Left ventricle myocardium superior (tissue), 1 donor: ENCODE data around the gene LRTM1. TPM values are rescaled to one million over a fixed set of nuclear protein-coding genes. Genes with fewer than 3 reads are reported as not detected.

Experiments used
- ATAC-seq: fragments of 200-7000 bp; cut with Tn5 transposase; one replicate; pipeline ENCODE4 v1.9.1; 2020; ENCODE audit warnings: mild to moderate bottlenecking, moderate library complexity
- DNase-seq: peaks from one replicate; pipeline ENCODE4 v3.0.0-alpha.2; 2020
- intact Hi-C: fragments of 100-400 bp; cut with micrococcal nuclease; formaldehyde crosslinking; loops from one replicate; pipeline ENCODE4 v1.11.0; 2022
- long read RNA-seq: library from polyadenylated mRNA; unstranded; transcript quantifications from one replicate; pipeline ENCODE4 v2.0.0, GENCODE V29; 2021
- total RNA-seq: library from RNA; stranded (reverse); fragmentation: NEBNext Ultra II Directional; extraction: Animal tissue kit (Norgen Biotek cat#: 25700); gene quantifications from one replicate; pipeline ENCODE4 v1.2.1, GENCODE V29; 2021
- donor health status: DM: no; HTN: yes; CAD: no; lungs with severe emphysema.

The LRTM1 gene
- total RNA-seq, result not detected
- long read RNA-seq, partial matches to known transcripts, result 0 of 1 reads
- long read RNA-seq, other reads (novel, unspliced or antisense), result 1 of 1 reads

DNA sequence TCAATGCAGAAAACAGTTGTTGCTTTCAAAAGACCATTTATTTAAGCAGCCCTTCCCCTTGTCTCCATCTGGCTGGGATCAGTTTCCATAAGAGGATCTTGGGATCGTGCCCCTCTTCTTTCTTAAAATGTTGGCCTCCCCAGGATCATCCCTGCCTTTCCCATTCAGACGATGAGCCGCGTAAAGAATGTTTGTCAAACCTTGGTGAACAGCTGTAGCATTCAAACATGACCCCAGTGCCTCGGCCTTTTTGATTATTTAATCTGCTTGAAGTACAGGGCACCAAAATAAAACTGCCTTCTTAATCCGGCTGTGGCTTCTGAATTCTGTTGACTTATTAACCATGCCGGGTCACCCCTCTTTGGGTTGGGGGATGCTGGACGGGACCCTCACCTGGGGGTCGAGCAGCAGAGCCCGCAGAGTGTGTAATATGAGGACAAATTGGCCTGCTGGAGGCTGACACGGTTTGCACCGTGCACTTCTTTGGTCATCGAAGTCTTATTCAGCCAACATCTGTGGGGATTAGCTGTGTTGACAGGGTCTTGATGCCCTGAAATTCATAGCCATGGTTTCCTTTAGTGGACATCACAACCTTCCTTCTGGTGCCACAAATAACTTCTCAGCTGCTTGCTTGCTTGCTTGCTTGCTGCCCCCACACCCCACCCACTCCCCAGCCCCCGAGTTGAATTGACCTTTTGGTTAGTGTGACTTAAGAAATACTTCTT lies at the start of gene LRTM1:
Gene LRTM1, minus strand, starts transcription at position 14 of the 725 bp plus-strand sequence. CDS start 148 bp downstream, outside the sequence.
- ATAC-seq, result no peak
- no peak for DNase-seq
- intact Hi-C loops, result no loop called here

DNA sequence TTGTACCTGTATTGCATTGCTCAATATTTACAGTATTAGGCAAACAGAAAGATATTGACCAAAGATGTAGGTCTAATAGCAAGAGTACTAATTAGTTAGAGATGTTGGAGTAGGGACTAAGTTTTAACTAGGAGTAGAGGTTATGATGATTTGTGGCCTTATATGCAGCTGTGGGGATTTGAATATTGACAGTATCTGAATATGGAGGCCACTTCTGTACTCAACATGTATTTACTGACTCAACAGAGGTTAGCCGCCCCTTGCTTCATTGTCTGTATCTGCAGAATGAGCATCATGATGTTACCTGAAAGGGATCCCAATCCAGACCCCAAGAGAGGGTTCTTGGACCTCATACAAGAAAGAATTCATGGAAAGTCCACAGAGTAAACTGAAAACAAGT lies 49.6 kb upstream of the LRTM1 start:
- DNase-seq, result no peak

DNA sequence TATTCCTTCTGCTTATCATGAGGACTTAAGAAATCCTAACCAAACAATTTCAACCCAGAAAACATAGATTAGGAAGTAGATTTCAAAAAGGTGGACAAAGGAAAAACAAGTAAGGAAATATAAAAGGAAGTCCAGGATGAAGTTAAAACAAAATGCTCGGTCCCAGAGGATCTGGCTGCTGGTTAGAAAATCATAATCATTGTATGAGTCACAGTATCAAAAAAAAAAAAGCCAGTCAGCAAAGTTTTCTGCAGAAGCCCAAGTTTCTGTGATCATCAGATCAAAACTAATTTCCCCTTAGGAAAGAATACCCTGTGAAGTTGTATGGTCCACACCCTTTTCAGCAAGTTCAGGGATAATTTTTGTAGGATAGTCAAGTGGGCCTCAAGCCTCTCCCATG lies 43.0 kb upstream of the LRTM1 start:
- DNase-seq, result no peak
- intact Hi-C loops, result no loop called here
- ATAC-seq, result no peak

More for the DNA sequence above, 49.6 kb upstream of the LRTM1 start:
- intact Hi-C loops, result no loop called here
- no peak for ATAC-seq

DNA sequence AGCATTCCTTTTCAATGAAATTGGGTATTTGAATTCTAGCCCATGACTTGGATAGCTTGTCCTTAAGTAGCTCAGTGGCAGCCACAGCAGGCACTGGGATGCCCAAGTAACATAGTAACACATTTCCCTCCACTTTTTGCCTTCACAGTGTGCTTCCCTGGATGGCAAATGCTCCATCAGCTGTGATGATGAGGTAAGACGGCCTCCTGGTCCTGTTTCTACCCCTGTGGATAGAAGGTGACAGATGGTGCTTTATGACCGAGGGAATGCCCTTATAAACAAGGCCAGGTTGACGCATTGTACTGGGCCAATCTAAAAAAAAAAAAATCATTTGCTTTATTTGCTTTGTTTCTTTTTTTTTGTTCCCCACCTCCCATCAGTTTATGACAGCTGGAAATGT lies 41.8 kb upstream of the LRTM1 start:
- intact Hi-C loops, result no loop called here
- ATAC-seq, result no peak

DNA sequence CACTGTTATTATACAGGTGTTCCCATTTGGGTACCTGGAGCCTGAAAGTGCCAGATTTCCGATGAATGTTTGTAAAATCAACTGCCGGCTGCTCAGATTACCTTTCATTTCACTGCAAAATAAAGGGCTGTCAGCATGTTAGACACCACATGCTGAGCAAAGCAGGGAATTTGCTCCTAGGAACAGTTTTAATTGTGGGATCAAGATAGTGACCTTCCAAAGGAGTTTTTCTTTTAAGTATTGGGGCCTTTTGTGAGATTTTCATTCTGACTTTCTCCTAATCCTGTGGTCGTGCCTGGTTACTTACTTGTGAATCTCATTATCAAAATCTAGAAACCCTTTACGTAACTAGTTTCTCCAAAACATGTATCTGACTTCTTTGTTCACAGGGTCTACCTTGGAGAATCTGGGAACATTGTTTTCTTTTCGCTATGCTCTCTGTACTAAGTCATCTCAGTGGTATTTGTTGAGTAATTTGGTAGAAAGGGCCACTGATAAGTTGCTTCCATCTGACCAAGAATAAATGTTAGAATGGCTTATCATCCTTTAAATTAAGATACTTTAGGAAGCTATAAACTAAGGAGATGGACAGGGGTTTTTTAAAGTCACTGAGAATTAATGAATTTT lies 40.8 kb upstream of the LRTM1 start:
- ATAC-seq, result no peak

More for the DNA sequence above, 41.8 kb upstream of the LRTM1 start:
- no peak for DNase-seq

DNA sequence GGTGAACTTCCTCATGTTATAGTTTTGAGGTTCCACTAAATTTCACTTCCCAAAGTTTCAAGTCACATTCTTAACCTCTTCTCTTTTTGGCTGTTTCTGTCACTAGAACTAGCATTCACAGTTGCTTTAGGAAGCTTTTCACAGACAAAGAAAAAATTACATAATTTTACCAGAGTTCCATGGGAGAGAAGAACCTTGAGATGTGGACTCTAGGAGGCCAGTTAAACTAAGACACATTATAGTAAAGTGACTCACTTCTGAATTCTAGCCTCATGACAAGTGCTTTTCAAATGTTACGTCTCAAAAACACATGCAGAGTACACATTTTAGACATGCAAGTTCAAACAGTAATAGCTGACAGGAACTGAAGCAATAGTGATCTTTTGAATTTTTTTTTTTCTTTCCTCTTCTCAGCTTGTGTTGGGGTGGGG lies 39.9 kb upstream of the LRTM1 start:
- ATAC-seq (no peak), DNase-seq (no peak)
- intact Hi-C loops, result no loop called here

More for the DNA sequence above, 40.8 kb upstream of the LRTM1 start:
- DNase-seq, result no peak
- intact Hi-C loops, result no loop called here

DNA sequence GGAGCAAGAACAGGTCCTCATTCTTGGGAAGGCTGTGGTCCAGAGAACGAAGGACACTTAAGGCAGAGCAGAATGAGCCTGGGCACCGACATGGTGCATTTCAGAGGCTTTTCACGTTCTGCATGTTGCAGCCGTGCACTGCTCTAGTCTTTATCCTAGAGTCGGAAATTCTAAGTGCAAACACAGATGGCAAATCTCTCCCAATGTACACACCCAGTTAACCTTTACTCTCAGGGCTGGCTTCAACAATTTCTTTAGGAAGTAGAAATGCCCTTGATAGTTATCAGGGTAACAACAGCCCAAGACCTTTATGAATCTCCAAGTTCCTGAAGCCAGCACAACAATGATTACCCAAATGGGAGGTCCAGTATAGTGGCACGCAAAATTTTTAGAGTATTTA lies 39.1 kb upstream of the LRTM1 start:
- no peak for DNase-seq
- intact Hi-C loops, result no loop called here
- ATAC-seq, result no peak

DNA sequence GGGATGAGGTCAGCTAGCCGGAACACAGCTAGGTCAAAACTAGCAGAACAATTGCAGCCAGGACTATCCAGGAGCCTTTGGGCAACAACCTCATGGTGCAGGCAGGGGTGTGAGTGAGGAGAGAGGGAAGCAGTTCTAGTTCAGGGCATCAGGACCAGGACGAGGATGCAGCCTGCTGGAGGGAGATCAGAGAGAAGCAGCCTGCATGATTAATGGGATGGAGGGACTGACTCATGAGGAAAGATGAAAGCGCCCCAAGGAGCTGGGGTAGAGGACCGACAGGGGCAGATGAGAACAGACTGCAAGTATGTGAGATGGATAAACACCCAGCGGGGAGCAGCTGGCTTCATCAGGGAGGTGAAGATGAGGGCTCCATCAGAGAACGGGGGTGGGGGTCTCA lies 37.9 kb upstream of the LRTM1 start:
- intact Hi-C loops, result no loop called here
- ATAC-seq (no peak), DNase-seq (no peak)

DNA sequence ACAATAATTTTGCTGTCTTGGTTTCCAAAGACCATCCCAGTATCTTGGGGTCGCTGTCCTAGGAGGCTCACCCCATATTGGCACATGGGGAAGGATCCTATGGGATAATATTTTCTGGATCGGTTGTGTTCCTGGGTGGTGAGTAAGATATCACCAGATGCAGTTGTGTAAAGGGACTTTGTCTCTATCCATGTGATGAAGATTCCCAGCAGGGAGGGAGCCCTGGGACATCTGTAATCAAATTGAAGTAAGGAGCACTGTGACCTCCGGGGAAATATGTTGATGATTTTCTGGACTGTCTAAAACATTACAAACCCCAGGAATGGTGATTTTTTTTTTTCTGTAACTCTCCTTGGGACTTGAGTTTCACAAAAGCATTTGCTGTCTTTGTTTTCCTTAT lies 36.2 kb upstream of the LRTM1 start:
- intact Hi-C loops, result no loop called here
- DNase-seq (no peak), ATAC-seq (no peak)

DNA sequence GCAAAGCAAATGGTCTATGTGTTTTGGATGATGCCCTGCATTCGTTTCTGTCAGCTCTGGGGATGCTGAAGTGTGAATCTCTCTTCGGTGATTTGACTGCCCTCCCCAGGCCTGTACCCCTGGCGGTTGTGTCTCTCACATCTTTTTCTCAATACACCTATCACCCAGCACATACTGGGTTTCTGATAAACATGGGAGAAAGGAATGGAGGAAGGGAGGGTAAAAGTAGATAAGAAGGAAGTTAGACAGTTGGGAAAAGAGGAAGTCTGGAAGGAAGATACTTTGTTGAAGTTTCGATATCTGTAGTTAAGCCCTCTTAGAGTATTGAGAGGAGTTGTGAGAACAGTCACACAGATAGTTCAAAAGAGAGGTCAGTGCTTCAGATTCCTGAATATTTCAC lies 35.8 kb upstream of the LRTM1 start:
- ATAC-seq (no peak), DNase-seq (no peak)
- intact Hi-C loops, result no loop called here

DNA sequence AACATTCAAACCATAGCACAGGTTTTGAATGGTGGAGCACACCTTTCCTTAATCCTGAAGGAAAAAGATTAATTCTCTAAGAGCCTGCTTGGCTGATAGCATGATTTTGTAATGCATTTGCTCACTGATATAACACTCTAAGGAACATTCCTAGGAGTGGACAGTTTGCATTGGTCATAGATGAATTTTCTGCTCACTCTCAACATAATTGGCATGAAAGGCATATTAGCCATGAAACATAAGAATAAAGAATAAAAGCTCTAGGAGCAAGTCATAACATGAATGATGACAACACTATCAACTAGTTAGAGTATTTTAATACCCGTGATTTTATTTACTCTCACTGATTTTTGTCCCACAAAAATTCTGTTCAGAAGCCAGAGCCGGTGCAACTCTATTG lies 34.3 kb upstream of the LRTM1 start:
- intact Hi-C loops, result no loop called here
- ATAC-seq (no peak), DNase-seq (no peak)

DNA sequence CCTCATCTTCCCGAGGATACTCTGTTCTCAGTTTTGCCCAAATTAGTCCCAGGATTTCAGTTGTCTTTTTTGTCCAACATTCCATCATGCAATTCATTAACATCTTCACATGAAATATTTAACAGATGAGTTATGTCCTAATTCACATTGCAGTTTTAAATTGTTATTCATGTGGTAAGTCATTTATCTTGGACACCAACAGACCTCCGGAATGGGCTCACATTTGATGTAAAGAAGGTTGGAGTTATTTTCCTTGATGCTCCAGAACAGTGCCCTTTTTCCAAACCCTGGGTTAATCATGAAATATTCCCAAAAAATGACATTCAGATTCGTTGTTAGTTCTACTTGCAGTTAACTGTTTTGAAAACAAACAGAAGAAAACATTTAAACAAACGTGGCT lies 32.8 kb upstream of the LRTM1 start:
- DNase-seq (no peak), ATAC-seq (no peak)
- intact Hi-C loops, result no loop called here

DNA sequence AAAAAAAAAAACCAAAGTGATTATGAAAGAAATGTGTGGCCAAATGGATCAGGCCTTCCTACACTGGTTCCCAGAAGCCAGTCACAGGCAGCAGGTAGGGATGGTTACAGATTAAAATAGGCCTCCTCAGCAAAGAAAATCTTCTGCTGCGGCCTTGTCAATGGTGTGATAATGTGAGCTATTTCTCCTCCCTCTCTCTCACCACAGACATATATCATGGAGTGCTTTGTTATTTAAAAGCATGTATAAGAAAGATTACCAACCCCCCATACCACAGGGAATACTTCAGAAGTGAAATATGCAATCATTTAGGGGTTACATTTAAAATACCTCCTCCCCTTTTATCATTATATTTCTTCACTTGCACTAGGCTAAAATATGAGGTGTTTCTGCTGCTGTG lies 32.2 kb upstream of the LRTM1 start:
- DNase-seq (no peak), ATAC-seq (no peak)
- intact Hi-C loops, result no loop called here

DNA sequence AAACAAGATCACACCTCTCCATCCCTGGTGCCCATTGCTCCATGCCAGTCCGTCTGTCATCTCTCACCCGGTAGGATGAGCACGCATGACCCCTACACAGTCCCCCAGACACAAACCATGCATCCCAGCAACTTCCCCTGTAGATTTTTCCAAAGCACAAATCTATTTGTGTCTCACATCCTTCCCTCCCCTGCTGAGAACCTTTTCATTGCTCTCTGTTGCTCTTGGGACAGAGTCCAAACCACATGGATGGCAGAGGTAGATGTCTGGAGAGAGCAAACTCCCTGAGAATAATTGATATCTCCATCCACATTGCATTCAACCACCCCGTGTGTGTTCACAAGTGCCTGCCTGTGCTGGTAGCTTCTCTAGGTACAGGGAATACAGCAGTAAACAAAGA lies 29.9 kb upstream of the LRTM1 start:
- intact Hi-C loops, result no loop called here
- DNase-seq, result no peak
- no peak for ATAC-seq

DNA sequence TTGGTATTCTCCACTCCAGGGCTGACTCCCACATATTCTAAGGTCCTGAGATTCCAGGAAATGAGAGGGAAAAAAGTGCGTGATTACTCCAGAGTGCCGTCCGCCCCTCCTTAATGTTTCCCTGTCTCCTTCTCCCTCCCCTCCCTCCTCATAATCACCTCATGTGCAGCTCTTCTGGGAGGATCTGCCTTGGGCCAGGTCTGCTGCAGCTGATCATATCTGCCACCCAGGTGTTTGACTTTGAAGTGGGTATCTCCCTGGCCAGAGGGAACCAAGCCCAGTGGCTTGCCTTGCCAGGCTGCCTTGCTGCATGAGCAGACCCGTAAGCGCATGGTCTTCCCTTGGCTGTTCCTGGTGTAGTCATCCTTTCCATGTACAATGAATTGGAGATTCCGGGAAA lies 28.1 kb upstream of the LRTM1 start:
- intact Hi-C loops, result no loop called here
- DNase-seq (no peak), ATAC-seq (no peak)

DNA sequence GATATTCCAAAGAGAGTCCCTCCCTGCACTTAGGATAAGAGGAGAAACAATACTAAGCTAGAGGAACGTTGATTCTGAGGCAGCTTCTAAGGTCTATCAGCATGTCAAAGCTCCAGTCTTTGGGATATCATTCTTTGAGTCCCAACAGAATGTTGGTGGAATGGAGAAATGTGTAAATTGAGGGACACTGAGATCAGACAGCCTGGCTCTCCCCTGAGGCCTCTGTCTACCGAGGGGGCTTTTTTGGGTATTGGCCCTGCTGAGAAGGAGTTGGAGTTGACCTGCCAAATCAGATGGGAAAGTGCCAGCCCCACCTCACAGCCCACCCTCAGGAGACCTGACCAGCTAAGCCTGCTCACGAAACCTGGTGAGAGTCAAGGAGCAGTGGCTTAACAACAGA lies 27.6 kb upstream of the LRTM1 start:
- ATAC-seq, result no peak
- intact Hi-C loops, result no loop called here

DNA sequence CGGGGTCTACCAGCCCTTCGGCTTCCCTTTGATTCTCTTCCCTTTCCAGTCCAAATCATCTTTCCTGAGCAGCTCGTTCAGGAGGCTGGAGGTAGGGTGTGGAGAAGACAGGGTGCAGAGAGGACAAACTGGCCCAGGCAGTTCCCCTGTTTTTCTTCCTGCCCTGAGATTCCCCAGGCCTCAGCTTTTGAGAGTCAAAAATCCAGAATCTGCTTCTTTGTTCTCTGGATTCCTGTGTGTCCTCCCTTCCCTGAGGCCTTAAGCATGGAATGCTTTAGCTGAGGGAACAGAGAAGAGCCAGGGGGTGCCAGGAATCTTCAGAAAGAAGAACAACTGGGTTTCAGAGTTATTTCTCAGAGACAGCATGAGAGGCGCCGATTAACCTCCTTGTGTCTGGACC lies 26.7 kb upstream of the LRTM1 start:
- ATAC-seq, result no peak
- no peak for DNase-seq
- intact Hi-C loops, result no loop called here

More for the DNA sequence above, 27.6 kb upstream of the LRTM1 start:
- no peak for DNase-seq

DNA sequence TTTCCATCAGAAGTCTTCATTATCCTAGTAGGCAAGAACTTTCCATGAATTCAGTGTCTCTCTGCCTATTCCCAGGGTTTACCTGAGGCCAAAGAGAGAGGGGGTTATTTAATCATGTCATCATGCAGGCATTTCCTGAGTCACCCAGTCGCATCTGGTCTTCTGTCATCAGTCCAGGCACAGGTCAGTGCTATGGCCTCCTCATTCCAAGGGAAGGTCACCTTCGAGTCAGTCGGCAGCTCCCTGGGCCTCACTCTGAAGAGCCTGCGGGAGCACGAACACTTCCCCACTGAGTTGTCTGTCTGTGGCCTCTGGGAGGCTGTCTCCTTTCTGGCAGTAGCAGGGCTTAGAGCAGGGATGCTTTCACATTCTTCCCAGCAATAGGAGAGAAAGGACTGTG lies 26.2 kb upstream of the LRTM1 start:
- DNase-seq (peak; percentile 28), ATAC-seq (peak; percentile 35)
- intact Hi-C loops, result no loop called here

DNA sequence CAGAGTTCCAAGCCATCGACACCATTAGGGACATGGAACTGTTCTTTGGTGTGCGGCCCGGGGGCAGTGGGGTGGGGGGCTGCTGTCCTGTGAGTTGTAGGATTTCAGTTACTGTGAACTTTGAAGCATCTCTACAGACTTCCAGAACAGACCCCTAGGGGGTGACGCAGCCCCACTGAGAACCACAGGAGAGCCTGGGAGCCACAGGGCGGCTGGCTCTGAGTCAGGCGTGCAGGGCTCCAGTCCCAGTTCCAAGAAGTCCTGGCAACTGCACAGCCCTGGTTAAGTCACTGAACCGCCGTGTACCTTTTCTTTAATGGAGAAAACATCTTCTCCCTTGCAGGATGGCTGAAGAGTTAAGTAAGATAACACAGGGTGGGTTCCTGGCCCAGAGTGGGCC lies 23.5 kb upstream of the LRTM1 start:
- ATAC-seq, result peak; percentile 99
- DNase-seq, result peak; percentile 88
- intact Hi-C loops, result no loop called here

DNA sequence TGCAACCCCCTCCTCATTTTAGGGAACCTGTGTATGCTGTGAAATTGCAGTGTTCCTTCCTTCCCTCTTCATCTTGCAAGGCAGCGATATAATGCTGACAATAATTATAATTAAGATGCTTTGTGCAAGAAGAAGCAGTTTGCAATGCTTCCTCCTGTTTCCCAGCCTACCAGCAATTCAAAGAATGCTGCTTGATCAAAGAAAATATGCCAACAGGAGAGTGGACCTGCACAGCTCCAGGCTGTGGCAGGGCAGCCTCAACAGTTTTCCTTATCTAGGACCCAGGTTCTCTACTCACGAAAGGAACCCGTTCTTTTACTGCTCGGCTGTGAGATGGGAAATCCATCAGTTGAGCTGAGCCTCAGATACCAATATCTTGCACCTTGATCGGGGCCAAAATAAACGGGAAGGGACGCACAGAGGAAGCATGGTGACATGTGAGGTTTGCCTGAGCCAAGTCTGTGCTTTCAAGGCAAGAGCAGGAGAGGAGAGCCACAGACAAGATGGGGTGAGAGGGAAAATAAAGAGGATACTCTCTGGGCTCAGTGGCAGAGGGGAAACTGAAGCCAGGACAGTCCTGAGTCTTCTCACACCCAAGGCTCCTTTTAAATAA lies 22.6 kb upstream of the LRTM1 start:
- intact Hi-C loops, result no loop called here
- ATAC-seq (peak; percentile 31), DNase-seq (no peak)
